ENCODE measurements around the gene WNT16.

Gene WNT16

DNA sequence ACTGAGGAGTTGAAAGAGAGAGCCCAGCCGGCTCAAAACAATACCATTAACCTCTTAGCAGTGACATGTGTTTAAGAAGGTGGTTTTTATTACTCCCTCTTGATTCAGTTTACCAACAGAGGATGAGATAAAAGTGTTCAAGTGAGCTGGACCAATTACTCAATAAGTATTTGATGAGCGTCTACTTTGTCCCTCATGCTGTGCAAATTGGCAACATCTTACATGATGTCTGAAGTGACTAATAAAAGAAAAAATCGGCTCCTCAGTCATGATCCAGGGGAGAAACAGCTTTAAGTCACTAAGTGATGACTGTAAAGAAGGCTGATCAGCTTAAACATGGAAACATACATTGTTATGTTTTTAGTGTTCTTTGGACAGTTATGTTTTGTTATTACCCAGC is 7.8 kb downstream of the WNT16 start:
- TF ChIP-seq, protein P1, sequence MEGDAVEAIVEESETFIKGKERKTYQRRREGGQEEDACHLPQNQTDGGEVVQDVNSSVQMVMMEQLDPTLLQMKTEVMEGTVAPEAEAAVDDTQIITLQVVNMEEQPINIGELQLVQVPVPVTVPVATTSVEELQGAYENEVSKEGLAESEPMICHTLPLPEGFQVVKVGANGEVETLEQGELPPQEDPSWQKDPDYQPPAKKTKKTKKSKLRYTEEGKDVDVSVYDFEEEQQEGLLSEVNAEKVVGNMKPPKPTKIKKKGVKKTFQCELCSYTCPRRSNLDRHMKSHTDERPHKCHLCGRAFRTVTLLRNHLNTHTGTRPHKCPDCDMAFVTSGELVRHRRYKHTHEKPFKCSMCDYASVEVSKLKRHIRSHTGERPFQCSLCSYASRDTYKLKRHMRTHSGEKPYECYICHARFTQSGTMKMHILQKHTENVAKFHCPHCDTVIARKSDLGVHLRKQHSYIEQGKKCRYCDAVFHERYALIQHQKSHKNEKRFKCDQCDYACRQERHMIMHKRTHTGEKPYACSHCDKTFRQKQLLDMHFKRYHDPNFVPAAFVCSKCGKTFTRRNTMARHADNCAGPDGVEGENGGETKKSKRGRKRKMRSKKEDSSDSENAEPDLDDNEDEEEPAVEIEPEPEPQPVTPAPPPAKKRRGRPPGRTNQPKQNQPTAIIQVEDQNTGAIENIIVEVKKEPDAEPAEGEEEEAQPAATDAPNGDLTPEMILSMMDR (conservative IDR thresholded peaks at IDR 0.05; ENCODE audit: low read depth, low read length) = no peak
- Histone ChIP-seq H3K9ac (no peak overlapping the region), H3K27me3 (ENCODE audit: insufficient read depth, low read depth) (no peaks in the 10 kb centered on the region), H3K36me3 (ENCODE audit: insufficient read depth) (no peaks in the 10 kb centered on the region), H4K20me1 (ENCODE audit: insufficient read depth) (no peaks in the 10 kb centered on the region), H2AFZ (ENCODE audit: low read depth) (no peak overlapping the region), H3K79me2 (ENCODE audit: insufficient read depth, low read depth) (no peaks in the 10 kb centered on the region), H3K4me3 (IDR thresholded peaks at IDR 0.05; ENCODE audit: insufficient read depth, low read depth, low read length) (no peak overlapping the region), H3K27ac (no peak overlapping the region), H3K4me1 (ENCODE audit: low read depth, poor library complexity, severe bottlenecking) (no peaks in the 10 kb centered on the region), H3K4me2 (no peak overlapping the region)

DNA sequence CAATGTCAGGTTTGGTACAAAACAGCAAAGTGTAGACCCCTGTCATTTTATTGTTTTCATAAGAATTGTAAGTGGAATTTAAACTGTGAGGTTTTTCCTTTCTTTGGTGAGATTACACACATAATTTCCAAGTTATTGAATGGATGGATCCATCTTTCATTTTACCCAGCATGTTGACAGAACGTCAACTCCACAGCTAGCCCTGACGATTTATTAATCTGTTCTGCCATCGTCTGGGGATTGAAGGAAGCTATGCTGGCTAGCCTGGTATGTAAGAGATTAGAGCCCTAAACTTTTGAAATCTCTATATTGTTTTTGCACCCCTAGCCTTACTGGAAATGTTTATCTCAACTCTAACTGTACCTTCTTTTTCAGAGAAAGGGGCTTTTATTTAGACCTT is 8.6 kb downstream of the WNT16 start:
- H3K4me2 ChIP-seq = no peak overlapping the region
- no peaks in the 10 kb centered on the region for H4K20me1 ChIP-seq (ENCODE audit: insufficient read depth)
- H2AFZ ChIP-seq (ENCODE audit: low read depth) = no peak overlapping the region
- H3K36me3 ChIP-seq (ENCODE audit: insufficient read depth) = no peaks in the 10 kb centered on the region
- no peaks in the 10 kb centered on the region for H3K4me1 ChIP-seq (ENCODE audit: low read depth, poor library complexity, severe bottlenecking)
- TF ChIP-seq, protein P1 (conservative IDR thresholded peaks at IDR 0.05; ENCODE audit: low read depth, low read length) = no peak
- no peak overlapping the region for H3K27ac ChIP-seq
- no peak overlapping the region for H3K9ac ChIP-seq
- H3K4me3 ChIP-seq (IDR thresholded peaks at IDR 0.05; ENCODE audit: insufficient read depth, low read depth, low read length) = no peak overlapping the region
- H3K79me2 ChIP-seq (ENCODE audit: insufficient read depth, low read depth) = no peaks in the 10 kb centered on the region
- no peaks in the 10 kb centered on the region for H3K27me3 ChIP-seq (ENCODE audit: insufficient read depth, low read depth)

DNA sequence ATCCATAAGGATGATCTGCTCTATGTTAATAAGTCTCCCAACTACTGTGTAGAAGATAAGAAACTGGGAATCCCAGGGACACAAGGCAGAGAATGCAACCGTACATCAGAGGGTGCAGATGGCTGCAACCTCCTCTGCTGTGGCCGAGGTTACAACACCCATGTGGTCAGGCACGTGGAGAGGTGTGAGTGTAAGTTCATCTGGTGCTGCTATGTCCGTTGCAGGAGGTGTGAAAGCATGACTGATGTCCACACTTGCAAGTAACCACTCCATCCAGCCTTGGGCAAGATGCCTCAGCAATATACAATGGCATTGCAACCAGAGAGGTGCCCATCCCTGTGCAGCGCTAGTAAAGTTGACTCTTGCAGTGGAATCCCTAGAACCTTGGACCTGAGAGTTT is 10.3 kb downstream of the WNT16 start:
- Histone ChIP-seq H3K36me3 (ENCODE audit: insufficient read depth) (no peaks in the 10 kb centered on the region), H3K27me3 (ENCODE audit: insufficient read depth, low read depth) (no peaks in the 10 kb centered on the region), H3K4me3 (IDR thresholded peaks at IDR 0.05; ENCODE audit: insufficient read depth, low read depth, low read length) (no peak overlapping the region), H4K20me1 (ENCODE audit: insufficient read depth) (no peaks in the 10 kb centered on the region), H3K4me1 (ENCODE audit: low read depth, poor library complexity, severe bottlenecking) (no peaks in the 10 kb centered on the region), H3K4me2 (no peak overlapping the region), H3K27ac (no peak overlapping the region), H3K79me2 (ENCODE audit: insufficient read depth, low read depth) (no peaks in the 10 kb centered on the region), H2AFZ (ENCODE audit: low read depth) (no peak overlapping the region), H3K9ac (no peak overlapping the region)
- TF ChIP-seq, protein P1 (conservative IDR thresholded peaks at IDR 0.05; ENCODE audit: low read depth, low read length) = no peak

DNA sequence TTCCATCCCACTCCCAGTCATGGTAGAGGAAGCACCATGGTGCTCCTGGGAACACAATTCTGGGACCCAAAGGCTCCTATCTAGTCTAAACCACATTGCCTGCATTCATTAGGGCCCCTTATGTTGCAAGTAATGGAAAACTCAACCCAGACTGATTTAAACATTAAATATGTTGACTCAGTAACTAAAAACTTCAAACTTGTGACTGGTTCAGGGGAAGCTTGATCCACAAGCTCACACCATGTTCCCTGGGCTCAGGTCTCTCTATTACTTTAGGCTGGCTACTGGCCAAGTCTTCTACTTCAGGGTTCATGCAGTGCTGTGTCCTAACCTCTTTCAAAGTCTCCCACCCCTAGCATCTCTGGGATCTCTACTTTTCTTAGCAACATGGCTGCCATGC is 13.1 kb downstream of the WNT16 start:
- Histone ChIP-seq H4K20me1 (ENCODE audit: insufficient read depth) (no peaks in the 10 kb centered on the region), H3K27ac (no peak overlapping the region), H3K4me1 (ENCODE audit: low read depth, poor library complexity, severe bottlenecking) (no peaks in the 10 kb centered on the region)

More for the DNA sequence above, 13.1 kb downstream of the WNT16 start:
- Histone ChIP-seq H3K4me2 (no peak overlapping the region), H3K27me3 (ENCODE audit: insufficient read depth, low read depth) (no peaks in the 10 kb centered on the region), H3K4me3 (IDR thresholded peaks at IDR 0.05; ENCODE audit: insufficient read depth, low read depth, low read length) (no peak overlapping the region), H3K9ac (no peak overlapping the region), H3K79me2 (ENCODE audit: insufficient read depth, low read depth) (no peaks in the 10 kb centered on the region), H3K36me3 (ENCODE audit: insufficient read depth) (no peaks in the 10 kb centered on the region), H2AFZ (ENCODE audit: low read depth) (no peak overlapping the region)
- TF ChIP-seq, protein P1 (conservative IDR thresholded peaks at IDR 0.05; ENCODE audit: low read depth, low read length) = no peak
